Measurements from ENCODE around the gene SLC6A1. TPM values are rescaled to one million over a fixed set of nuclear protein-coding genes. Genes with fewer than 3 reads are reported as not detected.
"Not testable (repeated sequence)": the region's sequence is repeated elsewhere in the genome, so short reads cannot be mapped to it uniquely, and the experiment has no call there.

The SLC6A1 gene
- total and polyA plus RNA-seq, 2 of the 13 experiments (the other 11 are each of a cell fraction or from before 2014, with no cell fraction given) = not detected

- intact Hi-C loops (cut with micrococcal nuclease; ENCODE audit: unreplicated experiment); H3K4me2 ChIP-seq (ENCODE audit: low read depth, low read length); H3K36me3 ChIP-seq (replicated peaks in 1 of 2; ENCODE audit: control insufficient read depth in 1 of 2, insufficient read depth in 2 of 2, low read length in 2 of 2); BruUV-seq (replicated peaks); H3K9me3 ChIP-seq (ENCODE audit: low read length); ATAC-seq; H3K4me3 ChIP-seq (replicated peaks in 1 of 3; ENCODE audit: insufficient read depth in 1 of 3, low read depth in 2 of 3, low read length in 3 of 3); FAIRE-seq; DNase-seq (ENCODE audit: low spot score); H3K27ac ChIP-seq (ENCODE audit: extremely low read length, insufficient read depth, low read length); H3K79me2 ChIP-seq (ENCODE audit: insufficient read depth, low read length); POLR2A ChIA-PET; in situ Hi-C loops (cut with HindIII; ENCODE audit: extremely low pct_ligation_motif_present, low pct_unique_long_range_greater_than_20kb); H3K9ac ChIP-seq (ENCODE audit: insufficient read depth, low read depth, low read length); H4K20me1 ChIP-seq (ENCODE audit: insufficient read depth, low read length); H3K4me1 ChIP-seq (ENCODE audit: insufficient read depth, low read length); H2AFZ ChIP-seq (ENCODE audit: low read length); CTCF ChIA-PET (ENCODE audit: low intra/inter-chr PET ratio, low total read pairs): not testable (repeated sequence)
- peaks cover 0 to 12% of the 10 kb centered on the region in 2 experiments; a peak in 3 of 5 replicates for H3K27me3 ChIP-seq (ENCODE audit: control insufficient read depth in 1 of 2, insufficient read depth in 2 of 2, low read length in 2 of 2)
- peak; percentile 13 to 61; a peak in 3 of 4 replicates for TF ChIP-seq MAFK (conservative IDR thresholded peaks at IDR 0.05 in 1 of 2, IDR thresholded peaks at IDR 0.05 in 1 of 2; ENCODE audit: low read length in 2 of 2)
- TF ChIP-seq MAFF (IDR thresholded peaks at IDR 0.05; ENCODE audit: low read depth, low read length) = peak; percentile 51
- 31% methylated on average over 2 of the region's 2 CpGs for WGBS (ENCODE audit: low lambda C conversion rate)
Measured at GRCh38 chr3:11075122-11075521, 82.6 kb downstream of the SLC6A1 start.

- Histone ChIP-seq H2AFZ (ENCODE audit: low read length) (no peak overlapping the region), H3K9me3 (ENCODE audit: low read length) (no peaks in the 10 kb centered on the region), H4K20me1 (ENCODE audit: insufficient read depth, low read length) (0 out of 2 replicates have a peak, but pooled peaks cover 3% of the 10 kb centered on the region), H3K36me3 (replicated peaks in 1 of 2; ENCODE audit: control insufficient read depth in 1 of 2, insufficient read depth in 2 of 2, low read length in 2 of 2) (no peaks in the 10 kb centered on the region), H3K4me2 (ENCODE audit: low read depth, low read length) (no peak overlapping the region), H3K9ac (ENCODE audit: insufficient read depth, low read depth, low read length) (no peak overlapping the region), H3K27me3 (ENCODE audit: control insufficient read depth in 1 of 2, insufficient read depth in 2 of 2, low read length in 2 of 2) (peaks cover 0 to 12% of the 10 kb centered on the region in 2 experiments; a peak in 3 of 5 replicates), H3K4me3 (replicated peaks in 1 of 3; ENCODE audit: insufficient read depth in 1 of 3, low read depth in 2 of 3, low read length in 3 of 3) (no peak overlapping the region), H3K27ac (ENCODE audit: extremely low read length, insufficient read depth, low read length) (no peak overlapping the region), H3K79me2 (ENCODE audit: insufficient read depth, low read length) (no peaks in the 10 kb centered on the region), H3K4me1 (ENCODE audit: insufficient read depth, low read length) (no peaks in the 10 kb centered on the region)
- in situ Hi-C loops (cut with HindIII; ENCODE audit: extremely low pct_ligation_motif_present, low pct_unique_long_range_greater_than_20kb) (no loop called here), intact Hi-C loops (cut with micrococcal nuclease; ENCODE audit: unreplicated experiment) (no loop called here)
- POLR2A ChIA-PET = no interaction called here
- FAIRE-seq (no peak), ATAC-seq (no peak), DNase-seq (ENCODE audit: low spot score) (no peak)
- CTCF ChIA-PET (ENCODE audit: low intra/inter-chr PET ratio, low total read pairs) = no interaction called here
- WGBS (ENCODE audit: low lambda C conversion rate) = 30% methylated on average over 6 of the region's 6 CpGs
- BruUV-seq (replicated peaks) = no TSS peak
- no peak for TF ChIP-seq ZNF256 (CRISPR knock-in tag; conservative IDR thresholded peaks at IDR 0.05)
- no peak for TF ChIP-seq CC2D1A (CRISPR knock-in tag; IDR thresholded peaks at IDR 0.05)
- TF ChIP-seq BRCA1 (CRISPR knock-in tag; IDR thresholded peaks at IDR 0.05) = no peak
- TF ChIP-seq ZNF180 (CRISPR knock-in tag; IDR thresholded peaks at IDR 0.05; ENCODE audit: borderline replicate concordance, low read depth) = no peak
- no peak for TF ChIP-seq KLF11 (CRISPR knock-in tag; IDR thresholded peaks at IDR 0.05)
- TF ChIP-seq ZNF781 (CRISPR knock-in tag; IDR thresholded peaks at IDR 0.05; ENCODE audit: borderline replicate concordance, not compliant biosample characterization) = no peak
- no peak for TF ChIP-seq ZNF230 (CRISPR knock-in tag; IDR thresholded peaks at IDR 0.05)
- TF ChIP-seq ZNF580 (CRISPR knock-in tag; IDR thresholded peaks at IDR 0.05; ENCODE audit: borderline replicate concordance, low read depth) = no peak
- TF ChIP-seq HNF4A (CRISPR knock-in tag; IDR thresholded peaks at IDR 0.05) = no peak
- TF ChIP-seq GRHL1 (CRISPR knock-in tag; conservative IDR thresholded peaks at IDR 0.05) = no peak
- TF ChIP-seq MAX (IDR thresholded peaks at IDR 0.05) = no peak
- no peak for TF ChIP-seq REXO4 (CRISPR knock-in tag; IDR thresholded peaks at IDR 0.05; ENCODE audit: borderline replicate concordance)
- TF ChIP-seq TBX3 (IDR thresholded peaks at IDR 0.05; ENCODE audit: borderline replicate concordance) = no peak
- TF ChIP-seq GMEB2 (CRISPR knock-in tag; IDR thresholded peaks at IDR 0.05; ENCODE audit: low read depth) = no peak
Measured at GRCh38 chr3:11076711-11077110, 84.2 kb downstream of the SLC6A1 start.

All from HepG2 (cell line).